Activated gamma-delta T cell treated with Interleukin-2 at 50 U/mL for 16 hours (primary cell): Measurements from ENCODE around the gene PARVG.
A peak's percentile ranks its signal among the peaks of the same experiment; 100 is the strongest.

Experiments
- DNase-seq: peaks from one replicate; pipeline ENCODE4 v3.0.0-alpha.2; 2020

PARVG gene

GRCh38 chr22:44180706-44181032, at the start of gene PARVG:
PARVG (plus strand) TSS chr22:44180925; CDS start chr22:44183330, 2,405 bp downstream.
- peak; percentile 40 for DNase-seq

- DNase-seq: no peak
These were observed 49.3 kb upstream of the PARVG start for GRCh38 chr22:44131412-44131811.

- no peak for DNase-seq
These were observed 48.6 kb upstream of the PARVG start for GRCh38 chr22:44131989-44132685.

GRCh38 chr22:44132724-44133123, 48.0 kb upstream of the PARVG start:
- DNase-seq: no peak

GRCh38 chr22:44133161-44133560, 47.6 kb upstream of the PARVG start:
- DNase-seq: no peak

- DNase-seq: no peak
These were observed 46.7 kb upstream of the PARVG start for GRCh38 chr22:44133901-44134571.

- no peak for DNase-seq
These were observed 44.6 kb upstream of the PARVG start for GRCh38 chr22:44136112-44136511.

- DNase-seq: no peak
These were observed 43.9 kb upstream of the PARVG start for GRCh38 chr22:44136786-44137185.

GRCh38 chr22:44137415-44137814, 43.3 kb upstream of the PARVG start:
- no peak for DNase-seq

GRCh38 chr22:44139773-44140172, 41.0 kb upstream of the PARVG start:
- DNase-seq: no peak

- no peak for DNase-seq
These were observed 38.2 kb upstream of the PARVG start for GRCh38 chr22:44142421-44143104.

- DNase-seq: no peak
These were observed 37.6 kb upstream of the PARVG start for GRCh38 chr22:44143105-44143474.

- no peak for DNase-seq
These were observed 37.1 kb upstream of the PARVG start for GRCh38 chr22:44143579-44143978.

GRCh38 chr22:44144046-44144569, 36.6 kb upstream of the PARVG start:
- no peak for DNase-seq

- no peak for DNase-seq
These were observed 35.2 kb upstream of the PARVG start for GRCh38 chr22:44145544-44145943.

GRCh38 chr22:44146088-44146861, 34.5 kb upstream of the PARVG start:
- DNase-seq: no peak

GRCh38 chr22:44147008-44147645, 33.6 kb upstream of the PARVG start:
- DNase-seq: no peak

GRCh38 chr22:44147821-44148574, 32.7 kb upstream of the PARVG start:
- no peak for DNase-seq

GRCh38 chr22:44151676-44152075, 29.0 kb upstream of the PARVG start:
- no peak for DNase-seq

- DNase-seq: no peak
These were observed 27.0 kb upstream of the PARVG start for GRCh38 chr22:44153710-44154109.

- no peak for DNase-seq
These were observed 26.2 kb upstream of the PARVG start for GRCh38 chr22:44154436-44154942.

- no peak for DNase-seq
These were observed 25.6 kb upstream of the PARVG start for GRCh38 chr22:44155115-44155514.
